Hematopoietic multipotent progenitor cell (in vitro differentiated cells): ENCODE data around the gene HEXIM2. TPM values are rescaled to one million over a fixed set of nuclear protein-coding genes. Genes with fewer than 3 reads are reported as not detected.

Experiments used
- DNase-seq, 3 donors: peaks; one replicate each; pipeline ENCODE4 v3.0.0-alpha.2; 2011 to 2015; ENCODE audit warnings: low read depth in 2 of 3, low spot score in 2 of 3
- total RNA-seq: library from RNA; depleted of rRNA; stranded (reverse); fragments of >200 nt; gene quantifications from one replicate; pipeline ENCODE4 v1.2.3, GENCODE V29; 2012

HEXIM2 gene
- total RNA-seq, 1 donor = 7.0 TPM

DNA sequence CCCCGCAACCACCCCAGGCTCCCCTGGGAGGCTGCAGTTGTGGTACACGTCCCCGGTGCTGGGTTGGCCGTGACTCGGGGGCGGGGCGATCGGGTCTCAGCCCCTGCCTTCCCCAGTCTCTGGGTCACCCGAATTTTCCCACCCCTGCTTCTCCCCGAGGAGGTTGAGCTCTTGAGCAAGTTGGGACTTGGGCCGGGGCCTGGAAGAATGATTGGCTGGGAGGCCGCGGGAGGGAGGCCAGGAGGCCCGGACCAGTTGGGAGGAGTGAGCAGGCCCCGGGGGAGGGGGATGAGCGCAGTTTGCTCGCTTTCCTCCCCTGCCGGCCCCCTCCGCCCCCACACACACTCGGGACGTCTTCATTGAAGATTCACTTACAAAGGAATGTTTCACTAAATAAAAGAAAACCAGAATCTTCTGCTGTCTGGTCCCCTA, 17.9 kb upstream of the HEXIM2 start:
- peak in 2 of 3 donors; percentile 37 to 40 for DNase-seq

DNA sequence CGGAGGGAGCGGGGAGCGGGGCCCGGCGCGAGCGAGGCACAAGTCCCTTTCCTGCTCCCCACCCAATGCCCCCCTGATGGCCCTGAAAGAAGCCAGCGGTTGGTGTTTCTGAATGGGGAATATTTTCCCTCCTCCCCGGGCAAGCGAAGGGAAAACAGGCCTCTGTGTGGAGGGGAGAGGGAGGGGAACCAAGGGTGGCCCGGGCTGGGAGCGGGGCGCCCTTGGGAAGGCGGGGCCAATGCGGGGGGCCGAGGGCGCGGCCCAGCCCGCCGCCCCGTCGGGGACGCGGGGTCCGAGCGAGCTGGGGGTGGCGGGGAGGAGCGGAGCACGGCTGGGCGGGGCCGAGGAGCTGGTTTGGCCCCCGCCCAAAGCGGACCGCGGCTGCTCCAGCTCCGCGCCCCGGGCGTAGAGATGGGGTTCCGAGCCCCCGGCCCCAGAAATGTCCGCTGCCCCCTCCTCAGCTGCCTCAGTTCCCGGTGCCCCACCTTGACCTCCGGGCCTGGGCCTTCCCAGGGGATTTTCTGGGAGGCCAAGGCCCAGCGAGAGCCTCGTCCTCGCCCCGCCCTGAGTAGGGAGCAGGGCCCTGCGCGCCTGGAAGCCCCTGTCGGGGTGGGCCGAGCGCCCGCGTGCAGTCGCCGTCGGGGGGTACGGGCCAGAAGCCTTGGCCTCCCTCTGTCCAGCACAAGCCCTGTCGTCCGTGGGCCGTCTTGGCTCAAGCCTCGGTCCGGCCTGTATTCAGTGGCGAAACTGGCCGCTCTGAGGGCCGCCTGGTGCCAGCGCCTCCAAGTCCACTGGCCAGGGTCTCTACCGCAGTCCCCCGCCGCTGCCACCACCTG, 17.3 kb upstream of the HEXIM2 start:
- no peak for DNase-seq

DNA sequence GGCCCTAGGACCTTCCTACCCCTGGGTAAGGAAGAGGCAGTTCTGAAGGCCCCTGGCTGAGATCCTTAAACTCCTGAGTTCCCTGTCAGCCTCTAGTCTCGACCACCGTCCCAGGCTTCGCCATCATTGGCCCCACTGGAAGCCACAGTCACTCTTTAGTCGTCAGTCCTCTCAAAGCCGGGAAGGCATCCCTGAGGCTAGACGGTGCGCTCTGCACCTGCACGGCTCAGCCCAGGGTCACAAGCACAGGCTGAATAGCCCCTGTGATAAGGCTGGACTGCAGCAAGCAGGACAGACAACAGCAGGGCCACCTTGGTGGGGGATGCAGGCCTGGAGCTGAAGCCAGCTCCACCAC, 16.7 kb upstream of the HEXIM2 start:
- no peak for DNase-seq

DNA sequence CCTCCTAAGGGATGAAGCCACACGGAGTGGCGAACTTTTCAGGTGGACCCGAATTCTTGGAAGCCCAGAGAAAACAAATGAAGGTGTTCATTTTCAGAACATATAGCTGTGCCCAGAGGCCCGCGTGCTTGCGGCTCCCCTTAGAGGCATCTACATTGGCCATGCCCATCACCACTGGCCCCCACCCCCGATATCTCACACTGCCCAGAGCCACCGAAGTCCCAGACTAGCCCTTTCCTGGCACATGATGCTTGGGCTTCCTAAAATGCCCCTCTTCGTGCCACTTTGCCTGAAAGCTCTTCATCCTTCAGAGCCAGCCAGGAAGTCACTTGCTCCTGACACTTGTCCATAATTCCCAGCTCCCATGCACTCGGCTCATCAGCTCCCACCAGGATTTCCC, 15.5 kb upstream of the HEXIM2 start:
- DNase-seq = no peak

DNA sequence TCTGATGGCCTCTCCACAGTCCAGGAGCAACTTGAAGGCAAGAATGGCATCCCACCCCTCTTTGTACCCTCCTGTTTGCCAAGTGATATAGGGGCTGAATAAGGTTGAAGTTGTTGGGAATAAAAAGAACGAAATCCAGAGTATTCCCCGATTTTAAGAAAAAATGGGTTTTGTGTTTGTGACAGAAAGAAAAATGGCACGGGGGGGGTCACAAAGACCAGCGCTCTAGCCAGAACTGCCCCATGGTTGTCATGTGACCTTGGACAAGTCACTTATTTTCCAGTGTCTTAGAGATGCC, 15.1 kb upstream of the HEXIM2 start:
- DNase-seq = no peak

DNA sequence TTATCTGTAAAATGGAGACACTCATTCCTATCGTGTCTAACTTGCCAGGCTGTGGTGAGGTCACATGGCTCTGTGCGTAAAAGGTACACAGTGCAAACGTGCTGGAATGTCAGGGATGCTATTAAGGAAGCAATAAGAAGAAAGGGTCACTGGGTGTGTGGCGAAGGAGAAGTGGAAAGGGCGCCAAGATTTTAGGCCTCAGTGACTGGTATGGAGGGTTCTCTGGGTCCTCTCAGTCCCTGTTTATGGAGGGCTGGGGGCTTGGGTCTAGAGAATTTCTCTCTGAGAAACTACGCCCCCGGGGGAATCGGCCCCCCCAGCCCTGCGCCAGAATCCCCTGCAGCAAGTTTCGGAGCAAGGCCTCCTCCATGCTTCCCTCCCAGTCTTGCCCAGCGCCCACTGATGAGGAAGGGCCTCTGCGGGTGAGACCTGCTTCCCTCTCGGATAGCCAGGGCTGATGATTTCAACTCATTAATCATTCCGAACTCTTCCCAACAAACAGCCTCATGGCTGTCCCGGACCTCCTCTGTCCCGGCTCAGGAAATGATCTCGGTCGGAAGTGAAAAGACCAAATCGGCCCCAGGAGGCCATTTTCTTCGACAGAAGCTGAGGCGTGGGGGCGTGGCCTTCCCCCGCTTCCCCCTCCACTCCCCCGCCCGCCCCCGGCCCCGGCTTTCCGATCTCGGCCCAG, 14.6 kb upstream of the HEXIM2 start:
- DNase-seq = peak in 2 of 3 donors; percentile 83 to 85

DNA sequence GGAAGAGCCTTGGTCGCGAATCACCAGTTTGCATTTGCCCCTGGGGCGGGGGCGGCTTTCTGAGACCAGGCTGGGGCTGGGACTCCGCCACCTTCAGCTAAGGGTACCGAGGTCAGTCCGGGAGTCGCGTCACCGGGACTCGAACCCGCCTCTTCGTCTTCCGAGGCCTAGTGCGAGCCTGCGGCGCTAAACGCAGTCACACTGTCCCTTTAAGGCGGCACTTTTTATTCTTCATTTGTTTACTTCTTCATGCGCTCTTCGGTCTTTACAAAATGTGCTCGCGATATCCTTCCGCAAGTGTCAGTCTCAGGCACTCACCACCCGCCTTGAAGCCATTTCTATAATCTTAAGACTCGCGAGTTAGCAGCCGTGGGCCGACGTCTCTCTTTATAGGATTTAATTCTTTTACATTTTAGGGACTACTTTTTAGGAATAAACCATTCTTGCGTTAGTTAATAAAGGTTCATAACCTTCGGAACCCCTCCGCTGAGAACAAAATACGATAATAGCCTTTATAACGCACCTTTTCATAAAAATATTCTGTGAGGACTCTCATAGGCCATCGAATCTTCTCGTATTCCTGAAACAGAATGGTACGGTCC, 14.0 kb upstream of the HEXIM2 start:
- peak; percentile 77 to 94 (median 91) for DNase-seq

DNA sequence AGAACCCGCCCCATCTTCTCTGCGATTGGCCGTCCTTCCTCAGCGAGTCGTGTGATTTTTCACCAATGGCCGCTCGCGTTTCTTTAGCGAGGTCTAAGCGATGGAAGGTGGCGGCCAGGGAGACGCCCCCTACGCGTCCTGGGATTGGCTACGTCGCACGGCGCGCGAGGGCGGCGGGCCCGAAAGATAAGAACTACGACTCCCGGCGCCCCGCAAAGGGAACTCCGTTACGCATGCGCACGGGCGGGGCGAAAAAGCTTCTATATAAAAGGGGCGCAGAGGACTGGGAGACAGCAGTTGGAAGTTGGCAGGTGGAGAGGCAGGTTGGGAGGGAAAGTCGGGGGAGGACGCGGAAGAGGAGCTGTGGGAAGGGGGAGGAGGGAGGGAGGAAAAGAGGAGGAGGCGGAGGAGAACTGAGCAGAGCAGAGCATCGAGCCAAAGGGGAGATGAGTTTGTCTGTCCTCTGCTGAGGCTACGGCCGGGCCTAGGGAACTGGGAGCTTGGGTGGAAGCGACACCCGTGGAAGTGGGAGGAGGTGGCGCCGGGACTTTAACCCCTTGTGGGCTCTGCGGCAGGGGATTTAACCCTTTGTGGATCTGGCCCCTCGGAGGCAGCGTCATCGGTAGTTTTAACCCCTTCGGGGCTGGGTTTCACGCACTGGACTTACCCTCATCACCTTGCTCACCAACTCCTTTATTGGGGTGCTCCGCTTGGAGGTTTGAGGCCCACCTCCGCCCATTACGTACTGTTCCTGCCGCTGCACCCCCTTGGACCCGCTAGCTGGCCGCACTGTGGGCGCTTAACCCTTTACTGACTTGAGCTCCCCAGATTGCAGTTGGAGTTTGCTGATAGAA, 13.3 kb upstream of the HEXIM2 start, which contains the start of gene HEXIM1:
HEXIM1 (plus strand) TSS at position 293 of the 854 bp plus-strand sequence. CDS start 716 bp downstream, outside the sequence.
- DNase-seq = peak; percentile 100

DNA sequence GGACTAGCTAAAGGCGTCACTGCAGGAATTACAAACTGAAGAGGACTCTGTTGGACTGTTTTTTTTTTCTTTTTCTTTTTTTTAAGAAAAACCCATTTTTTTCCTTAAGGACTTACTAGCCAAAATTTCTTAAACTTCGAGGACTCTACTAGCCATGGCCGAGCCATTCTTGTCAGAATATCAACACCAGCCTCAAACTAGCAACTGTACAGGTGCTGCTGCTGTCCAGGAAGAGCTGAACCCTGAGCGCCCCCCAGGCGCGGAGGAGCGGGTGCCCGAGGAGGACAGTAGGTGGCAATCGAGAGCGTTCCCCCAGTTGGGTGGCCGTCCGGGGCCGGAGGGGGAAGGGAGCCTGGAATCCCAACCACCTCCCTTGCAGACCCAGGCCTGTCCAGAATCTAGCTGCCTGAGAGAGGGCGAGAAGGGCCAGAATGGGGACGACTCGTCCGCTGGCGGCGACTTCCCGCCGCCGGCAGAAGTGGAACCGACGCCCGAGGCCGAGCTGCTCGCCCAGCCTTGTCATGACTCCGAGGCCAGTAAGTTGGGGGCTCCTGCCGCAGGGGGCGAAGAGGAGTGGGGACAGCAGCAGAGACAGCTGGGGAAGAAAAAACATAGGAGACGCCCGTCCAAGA, 12.5 kb upstream of the HEXIM2 start:
- peak in 2 of 3 donors; percentile 80 to 83 for DNase-seq

DNA sequence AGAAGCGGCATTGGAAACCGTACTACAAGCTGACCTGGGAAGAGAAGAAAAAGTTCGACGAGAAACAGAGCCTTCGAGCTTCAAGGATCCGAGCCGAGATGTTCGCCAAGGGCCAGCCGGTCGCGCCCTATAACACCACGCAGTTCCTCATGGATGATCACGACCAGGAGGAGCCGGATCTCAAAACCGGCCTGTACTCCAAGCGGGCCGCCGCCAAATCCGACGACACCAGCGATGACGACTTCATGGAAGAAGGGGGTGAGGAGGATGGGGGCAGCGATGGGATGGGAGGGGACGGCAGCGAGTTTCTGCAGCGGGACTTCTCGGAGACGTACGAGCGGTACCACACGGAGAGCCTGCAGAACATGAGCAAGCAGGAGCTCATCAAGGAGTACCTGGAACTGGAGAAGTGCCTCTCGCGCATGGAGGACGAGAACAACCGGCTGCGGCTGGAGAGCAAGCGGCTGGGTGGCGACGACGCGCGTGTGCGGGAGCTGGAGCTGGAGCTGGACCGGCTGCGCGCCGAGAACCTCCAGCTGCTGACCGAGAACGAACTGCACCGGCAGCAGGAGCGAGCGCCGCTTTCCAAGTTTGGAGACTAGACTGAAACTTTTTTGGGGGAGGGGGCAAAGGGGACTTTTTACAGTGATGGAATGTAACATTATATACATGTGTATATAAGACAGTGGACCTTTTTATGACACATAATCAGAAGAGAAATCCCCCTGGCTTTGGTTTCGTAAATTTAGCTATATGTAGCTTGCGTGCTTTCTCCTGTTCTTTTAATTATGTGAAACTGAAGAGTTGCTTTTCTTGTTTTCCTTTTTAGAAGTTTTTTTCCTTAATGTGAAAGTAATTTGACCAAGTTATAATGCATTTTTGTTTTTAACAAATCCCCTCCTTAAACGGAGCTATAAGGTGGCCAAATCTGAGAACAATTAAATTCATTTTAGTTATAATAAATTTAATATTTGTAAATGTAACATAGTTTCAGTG, 11.7 kb upstream of the HEXIM2 start:
- peak in 1 of 3 donors; percentile 35 for DNase-seq

DNA sequence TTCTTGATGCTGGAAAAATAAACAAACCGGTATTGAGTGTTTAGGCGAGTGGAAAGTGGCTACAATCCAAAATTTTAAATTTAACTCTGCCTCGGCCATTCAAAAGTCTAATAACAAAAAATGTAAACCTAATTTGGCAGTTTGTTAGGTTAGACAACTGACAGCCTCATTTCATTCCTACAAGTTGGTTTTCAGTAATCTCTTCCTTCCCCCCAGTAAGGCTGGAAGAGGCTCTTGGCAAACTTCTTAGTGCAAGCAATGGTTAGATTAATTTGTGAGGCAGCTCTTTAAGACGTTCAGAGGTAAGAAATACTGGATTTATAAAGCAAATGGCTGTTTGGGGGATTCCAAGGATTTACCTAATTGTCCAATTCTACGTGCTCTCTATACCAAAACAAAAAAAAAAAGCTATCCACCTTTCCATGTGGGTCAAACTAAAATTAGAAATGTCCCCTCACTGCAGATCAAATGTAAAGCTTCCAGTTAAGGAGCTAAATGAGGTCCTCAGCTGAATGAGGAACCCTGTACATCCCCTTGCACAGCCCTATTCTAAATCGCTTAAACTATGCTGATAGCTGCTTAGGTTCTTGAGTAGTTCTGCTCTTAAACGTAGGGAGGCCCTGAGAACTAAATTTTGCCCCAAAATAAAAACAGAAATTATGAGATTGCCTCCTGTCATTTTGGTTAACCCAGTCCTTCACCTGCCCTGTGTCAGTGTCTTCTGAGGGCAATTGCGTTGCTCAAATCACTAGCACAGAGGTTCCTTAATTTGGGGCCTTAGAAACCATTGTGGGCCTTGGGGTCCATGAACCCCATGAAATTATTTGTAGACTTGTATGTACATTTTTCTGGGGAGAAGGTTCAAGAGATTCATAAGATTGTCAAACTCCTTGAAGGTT, 10.5 kb upstream of the HEXIM2 start:
- no peak for DNase-seq

DNA sequence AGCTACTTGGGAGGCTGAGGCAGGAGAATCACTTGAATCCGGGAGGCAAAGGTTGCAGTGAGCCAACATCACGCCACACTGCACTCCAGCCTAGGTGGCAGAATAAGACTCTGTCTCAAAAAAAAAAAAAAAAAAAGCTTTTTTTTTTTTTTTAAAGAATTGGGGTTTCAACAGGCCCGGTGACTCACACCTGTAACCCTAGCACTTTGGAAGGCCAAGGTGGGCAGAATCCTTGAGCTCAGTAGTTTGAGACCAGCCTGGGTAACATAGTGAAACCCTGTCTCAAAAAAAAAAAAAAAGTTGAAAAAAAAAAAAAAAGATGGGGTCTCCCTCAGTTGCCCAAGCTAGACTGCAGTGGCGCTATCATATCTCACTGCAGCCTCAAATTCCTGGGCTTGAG, 6.6 kb upstream of the HEXIM2 start:
- DNase-seq = no peak

DNA sequence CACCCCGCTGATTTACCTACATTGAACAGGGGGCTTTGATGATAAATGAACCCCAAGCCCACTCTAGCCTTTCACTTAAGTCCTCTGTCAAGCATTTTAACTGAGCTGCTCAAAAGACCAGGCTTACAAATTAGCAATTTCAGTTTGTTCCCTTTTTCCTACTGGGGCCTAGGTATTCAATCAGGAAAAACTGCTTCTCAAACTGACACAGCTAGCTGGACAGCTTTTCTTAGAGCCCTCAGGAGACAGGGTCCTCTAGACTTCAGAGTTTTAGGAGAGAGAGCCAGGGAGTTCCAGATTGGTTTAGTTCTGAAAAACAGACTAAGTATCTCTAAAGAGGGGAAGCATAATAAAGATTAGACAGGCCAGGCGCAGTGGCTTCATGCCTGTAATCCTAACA, 6.2 kb upstream of the HEXIM2 start:
- DNase-seq = no peak

DNA sequence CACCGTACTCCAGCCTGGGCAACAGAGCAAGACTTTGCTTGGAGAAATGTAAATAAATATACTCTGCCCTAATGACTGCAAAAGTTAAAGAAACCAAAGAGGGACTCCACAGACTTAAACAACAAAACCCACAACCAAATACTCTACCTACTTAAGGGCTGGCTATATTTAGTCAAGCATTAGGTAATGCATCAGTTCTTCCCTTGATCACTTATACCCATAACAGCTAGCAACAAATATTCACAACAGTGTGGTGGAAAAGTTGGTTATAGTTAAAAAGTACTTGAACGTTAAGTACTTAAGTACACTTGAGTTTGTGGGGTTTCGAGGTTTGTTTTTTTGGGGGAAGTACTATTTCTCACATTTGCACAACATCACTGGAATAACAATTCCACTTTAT, 5.4 kb upstream of the HEXIM2 start:
- no peak for DNase-seq

DNA sequence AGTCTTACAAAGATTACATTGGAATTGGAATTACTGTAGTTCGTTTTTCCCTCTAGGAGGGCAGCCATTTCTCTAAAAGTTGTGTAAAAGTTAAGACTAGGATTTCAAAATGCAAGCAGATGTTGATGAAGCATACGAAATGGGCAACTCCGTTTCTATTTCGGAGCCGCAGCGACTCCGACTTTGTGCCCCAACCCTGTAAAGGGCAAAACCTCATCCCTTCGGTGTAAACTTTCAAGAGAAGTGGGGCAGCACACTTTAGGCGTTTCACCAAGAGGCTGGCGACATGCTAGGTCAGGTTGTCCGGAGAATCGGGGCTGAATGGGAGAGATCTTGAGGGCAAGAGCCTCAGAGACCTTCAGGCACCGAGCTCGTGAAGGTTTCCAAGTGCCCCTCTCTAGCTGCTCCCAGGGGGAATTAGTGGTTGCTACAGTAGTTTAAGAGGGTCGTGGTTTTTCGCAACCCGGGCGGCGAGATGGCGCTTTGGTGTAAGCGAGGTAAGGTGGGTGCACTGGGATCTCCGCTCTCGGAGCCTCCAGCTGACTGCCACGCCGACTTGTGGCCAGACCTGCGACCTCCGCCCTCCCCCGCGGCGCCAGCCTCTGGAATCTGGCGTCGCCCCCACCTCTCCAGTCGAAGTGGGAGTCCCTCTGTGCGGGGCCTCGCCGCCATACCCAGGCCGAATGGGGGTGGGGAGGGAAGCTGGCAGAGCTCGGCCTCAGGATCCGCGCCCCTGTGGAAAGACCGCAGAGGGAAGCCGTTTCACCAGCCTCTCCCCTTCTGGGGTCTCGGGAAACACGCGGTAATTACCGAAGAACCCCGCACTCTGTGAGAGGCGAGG, 1.0 kb upstream of the HEXIM2 start:
- peak in 2 of 3 donors; percentile 76 to 81 for DNase-seq

DNA sequence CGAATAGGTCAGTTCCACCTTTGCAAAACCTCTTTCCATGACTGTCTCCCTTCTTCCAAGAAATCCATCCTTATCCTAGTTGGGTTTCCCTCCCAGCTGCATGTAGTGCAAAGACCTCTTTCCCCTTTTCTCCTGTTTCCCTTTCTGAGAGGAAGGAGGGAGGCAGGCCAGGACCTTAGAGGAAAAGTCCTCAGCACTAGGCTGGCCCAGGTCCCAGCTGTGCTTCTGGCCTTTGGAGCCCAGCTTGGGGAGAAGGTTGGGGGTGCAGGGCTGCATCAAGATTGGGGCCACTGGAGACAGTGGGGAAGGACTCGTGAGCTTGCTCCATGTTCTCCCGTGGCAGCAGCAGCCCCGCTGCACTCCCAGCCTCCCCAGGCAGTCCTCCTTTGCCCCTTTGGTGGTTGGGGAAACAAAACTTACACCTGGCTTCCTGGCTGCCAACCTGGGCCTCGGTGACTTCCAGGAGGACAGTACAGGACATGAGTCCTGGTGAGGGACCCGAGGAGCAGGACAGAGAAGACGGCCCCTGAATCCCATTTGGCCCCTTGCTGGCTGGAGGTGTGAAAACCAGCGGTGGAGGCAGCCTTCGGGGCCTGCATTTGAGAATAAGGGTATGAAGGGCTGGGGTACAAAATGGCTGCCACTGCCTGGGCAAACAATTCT, 481 bp downstream of the HEXIM2 start:
- no peak for DNase-seq
